NCI-H2196 (cell line): ENCODE measurements around the gene STKLD1.
A peak's percentile ranks its signal among the peaks of the same experiment; 100 is the strongest.

Experiments used
- DNase-seq: peaks from one replicate; lab custom pipeline; 2025; ENCODE audit not compliant: unreplicated experiment; lab: John Stamatoyannopoulos, UW

STKLD1 gene

DNA sequence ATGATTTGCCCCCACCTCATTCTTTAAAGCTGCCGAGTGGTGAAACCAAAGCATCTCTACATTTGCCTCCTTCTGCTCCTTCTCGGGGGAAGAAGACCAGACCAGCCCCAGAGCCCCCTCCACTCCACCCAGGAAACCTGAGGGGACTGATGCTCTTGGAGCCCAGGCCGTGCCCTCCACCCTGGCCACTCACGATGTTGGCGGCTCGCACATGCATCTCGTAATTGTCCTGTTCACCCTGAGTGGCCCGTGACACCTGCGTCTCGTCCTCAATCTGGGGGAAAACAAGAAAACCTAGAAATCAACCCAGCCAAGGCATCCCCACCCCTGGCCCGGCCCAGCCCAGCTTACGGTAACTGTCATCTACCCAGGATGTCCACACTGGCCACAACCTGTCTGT, 31.2 kb upstream of the STKLD1 start:
- DNase-seq: no peak

DNA sequence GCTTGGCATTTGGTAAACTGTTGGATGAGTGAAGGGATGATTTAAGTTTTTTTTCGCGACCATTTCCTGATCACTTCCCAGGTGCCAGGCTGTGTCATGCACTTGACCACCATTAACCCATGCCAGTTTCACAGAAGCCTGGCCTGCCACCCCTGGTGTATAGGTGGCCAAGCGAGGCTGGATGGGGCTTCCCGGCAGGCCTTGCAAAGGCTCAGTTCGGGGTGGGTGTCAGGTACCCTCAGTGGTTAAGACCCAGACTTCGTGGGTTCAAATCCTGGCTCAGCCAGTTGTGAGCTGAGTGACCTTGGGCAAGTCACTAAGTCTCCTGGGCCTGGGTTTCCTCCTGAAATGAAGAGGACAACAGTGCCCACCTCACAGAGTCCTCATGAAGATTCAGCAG, 30.6 kb upstream of the STKLD1 start:
- no peak for DNase-seq

DNA sequence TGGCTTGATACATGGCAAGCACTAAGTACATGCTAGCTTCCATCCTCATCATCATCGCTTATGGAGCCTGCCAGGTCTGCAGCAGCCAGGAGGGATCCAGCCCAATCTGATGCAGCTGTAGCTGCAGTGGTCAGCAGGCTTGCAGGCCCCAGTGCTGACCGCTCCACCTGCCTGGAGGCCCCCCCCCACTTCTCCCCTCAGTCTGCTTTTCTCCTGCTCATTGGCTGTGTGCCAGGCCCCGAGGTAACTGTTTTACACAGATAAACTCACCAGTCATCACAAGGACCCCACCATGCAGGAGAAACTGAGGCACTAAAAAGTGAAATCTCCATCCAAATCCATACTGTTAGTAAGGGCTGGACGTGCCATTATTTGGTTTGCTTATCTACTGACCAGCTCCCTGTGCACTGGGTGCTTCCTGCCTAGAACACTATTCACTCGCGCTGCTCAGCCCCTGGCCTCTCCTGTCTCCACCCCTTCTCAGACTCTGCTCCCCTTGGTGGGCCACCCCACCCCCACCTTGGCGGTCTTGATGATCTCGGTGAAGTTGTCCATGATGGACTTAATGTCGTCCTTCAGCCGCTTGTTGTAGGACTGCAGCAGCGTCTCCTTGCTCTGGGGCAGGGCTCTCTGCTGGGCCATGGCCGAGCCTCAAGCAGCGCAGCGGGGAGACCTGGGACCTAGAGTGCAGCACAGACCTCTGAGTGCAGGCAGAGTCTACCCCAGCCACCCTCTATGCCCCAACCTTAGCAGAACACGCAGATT, 30.0 kb upstream of the STKLD1 start:
- no peak for DNase-seq

DNA sequence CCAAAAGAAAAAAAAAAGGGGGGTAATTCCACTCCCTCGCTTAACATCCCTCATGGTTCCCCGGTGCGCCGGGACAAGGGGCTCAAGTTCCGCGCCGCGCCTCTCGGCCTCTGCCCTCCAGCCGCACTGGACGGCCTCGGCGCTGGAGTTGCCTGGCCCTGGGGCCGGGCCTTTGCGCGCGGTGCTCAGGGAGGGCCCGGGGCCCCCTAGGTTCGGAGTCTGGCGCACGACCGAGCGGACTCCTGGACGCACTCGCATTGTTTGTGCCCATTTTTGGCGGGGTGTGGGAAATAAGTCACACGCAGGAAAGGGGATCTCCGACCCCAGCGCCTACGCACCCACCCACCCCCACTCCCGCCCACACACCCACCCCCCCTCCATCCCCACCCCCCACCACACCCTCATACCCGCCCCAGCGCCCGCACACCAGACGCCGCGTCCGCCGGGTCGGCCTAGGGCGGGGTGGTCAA, 28.6 kb upstream of the STKLD1 start:
- DNase-seq: no peak

DNA sequence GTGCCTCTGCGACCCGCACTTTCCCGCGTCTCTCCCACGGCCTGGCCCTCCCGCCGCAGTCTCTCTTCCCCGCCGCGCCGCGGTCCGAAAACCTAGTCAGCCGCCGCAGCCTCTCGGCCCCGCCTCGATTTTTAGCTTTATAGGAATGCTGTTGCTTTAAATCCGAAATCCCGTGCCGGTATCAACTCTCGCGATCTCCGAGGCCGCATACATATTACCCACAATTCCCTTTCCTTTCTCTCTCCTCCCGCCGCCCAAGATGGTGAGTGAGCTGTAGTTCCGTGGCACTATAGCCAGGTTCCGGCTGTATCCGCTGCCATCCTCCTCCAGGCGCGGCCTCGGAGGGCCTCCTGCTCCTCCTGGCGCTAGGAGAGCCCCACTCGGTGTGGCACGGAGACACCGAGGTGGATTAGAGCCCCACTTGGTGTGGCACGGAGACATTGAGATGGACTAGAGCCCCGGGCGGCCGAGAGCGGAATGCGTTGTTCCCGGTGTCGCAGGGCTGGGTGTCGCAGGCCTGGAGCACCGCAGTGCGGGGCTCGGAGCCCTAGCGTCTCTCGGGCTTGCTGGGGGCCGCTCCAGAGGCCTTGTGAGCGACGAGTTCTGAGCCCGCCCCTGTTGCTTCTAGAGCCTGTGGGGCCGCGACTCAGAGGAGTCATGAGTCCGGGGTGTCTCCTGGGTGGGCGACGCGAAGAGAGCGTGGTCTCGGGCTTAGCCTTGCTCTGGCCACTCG, 28.0 kb upstream of the STKLD1 start, which contains the start of the genes MED22 and RPL7A:
Gene MED22 (minus strand): TSS at position 147 of the 733 bp plus-strand sequence. CDS start 1,469 bp downstream, outside the sequence.
Gene RPL7A (plus strand): TSS at position 234 of the 733 bp plus-strand sequence. CDS start 26 bp downstream, at position 260.
- DNase-seq: peak; percentile 89

DNA sequence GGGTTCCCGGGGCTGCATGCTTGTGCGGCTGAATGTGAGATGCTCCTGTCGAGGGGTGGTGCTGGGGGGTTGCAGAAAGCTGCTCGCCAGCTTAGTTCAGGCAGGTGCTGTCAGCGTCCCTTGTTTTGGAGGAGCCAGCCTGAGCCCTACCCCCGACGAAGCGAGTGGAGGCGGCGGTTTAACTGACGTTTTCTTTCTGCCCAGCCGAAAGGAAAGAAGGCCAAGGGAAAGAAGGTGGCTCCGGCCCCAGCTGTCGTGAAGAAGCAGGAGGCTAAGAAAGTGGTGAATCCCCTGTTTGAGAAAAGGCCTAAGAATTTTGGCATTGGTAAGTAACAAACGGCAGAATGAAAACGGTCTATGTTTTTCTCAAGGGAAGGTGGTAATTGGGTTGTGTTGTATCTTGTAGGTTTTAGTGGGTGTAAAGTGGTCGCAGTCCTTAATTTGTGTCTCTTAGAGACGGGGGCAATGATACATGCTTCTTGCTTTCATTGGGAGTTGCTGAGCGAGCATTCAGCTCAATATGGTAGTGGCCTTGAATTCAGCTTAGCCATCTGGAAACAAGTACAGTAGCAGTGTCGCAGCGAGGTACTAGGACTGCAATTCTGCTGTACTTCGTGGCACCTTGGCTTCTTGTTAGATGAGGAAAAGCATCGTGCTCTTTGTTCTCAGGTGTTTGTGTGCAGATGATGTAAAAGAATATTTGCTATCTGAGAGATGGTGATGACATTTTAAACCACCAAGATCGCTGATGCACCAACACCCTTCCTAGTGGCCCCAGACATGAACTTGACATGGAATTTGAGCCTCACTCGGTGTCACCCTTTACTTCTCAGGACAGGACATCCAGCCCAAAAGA, 27.2 kb upstream of the STKLD1 start:
- DNase-seq: no peak

DNA sequence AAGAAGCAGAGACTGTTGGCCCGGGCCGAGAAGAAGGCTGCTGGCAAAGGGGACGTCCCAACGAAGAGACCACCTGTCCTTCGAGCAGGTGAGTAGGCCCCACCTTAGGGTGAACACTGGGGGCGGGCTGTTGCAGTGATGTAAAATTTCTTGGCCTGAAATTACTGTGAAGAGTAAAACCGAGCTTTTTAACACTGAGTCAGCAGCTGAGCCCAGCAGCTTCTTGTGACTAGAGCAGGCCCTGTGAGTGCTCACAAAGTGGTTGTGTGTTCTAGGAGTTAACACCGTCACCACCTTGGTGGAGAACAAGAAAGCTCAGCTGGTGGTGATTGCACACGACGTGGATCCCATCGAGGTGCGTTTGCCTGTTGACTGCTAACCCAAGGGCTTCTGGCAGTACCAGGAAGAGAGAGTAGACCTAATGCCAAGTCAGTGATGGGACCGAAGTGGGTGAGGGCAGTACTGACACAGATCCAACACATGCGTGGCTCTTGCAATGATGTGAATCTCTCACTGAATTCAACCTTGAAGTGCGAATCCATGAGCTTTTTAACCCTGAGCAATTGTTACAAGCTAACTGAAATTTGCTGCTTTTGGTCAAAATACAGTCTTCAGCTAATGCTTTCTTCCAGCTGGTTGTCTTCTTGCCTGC, 26.1 kb upstream of the STKLD1 start:
- DNase-seq: no peak

DNA sequence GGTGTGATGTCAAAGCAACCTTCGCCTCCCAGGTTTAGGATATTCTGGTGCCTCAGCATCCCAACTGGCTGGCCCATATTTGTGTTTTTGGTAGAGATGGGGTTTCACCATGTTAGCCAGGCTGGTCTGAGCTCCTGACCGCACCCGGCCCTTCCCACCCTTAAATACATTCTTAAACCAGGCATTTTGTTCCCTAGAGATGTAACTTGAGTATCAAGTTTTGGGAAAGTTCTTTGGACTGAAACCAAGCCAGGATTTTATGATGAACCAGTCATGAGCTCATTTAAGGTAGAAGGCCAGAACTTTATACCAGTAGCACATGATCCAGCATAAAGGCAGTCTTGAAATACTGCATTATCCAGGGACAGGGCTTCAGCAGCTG, 24.6 kb upstream of the STKLD1 start:
- no peak for DNase-seq

- DNase-seq: no peak
Observed at GRCh38 chr9:133351908-133352634, 24.1 kb upstream of the STKLD1 start.

- DNase-seq: no peak
Observed at GRCh38 chr9:133352635-133353340, 23.4 kb upstream of the STKLD1 start.

DNA sequence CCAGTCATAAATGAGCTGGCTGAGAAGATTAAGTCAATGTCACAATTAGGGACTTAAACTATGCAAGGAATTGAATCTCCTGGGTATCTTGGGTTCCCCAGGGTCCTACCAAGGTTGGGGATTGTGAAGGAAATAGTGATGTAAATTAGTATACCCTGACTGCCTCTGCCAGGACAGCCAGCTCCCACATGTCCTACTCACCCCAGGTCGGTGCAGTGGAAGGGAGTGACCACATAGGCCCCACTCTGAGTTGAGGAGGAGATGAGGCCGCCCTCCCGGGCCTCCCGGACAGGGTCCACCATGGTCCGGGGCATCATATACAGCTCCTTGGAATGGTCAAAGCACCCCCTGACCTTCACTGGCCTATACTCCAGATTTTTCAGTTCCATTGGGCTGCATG, 22.6 kb upstream of the STKLD1 start:
- no peak for DNase-seq

DNA sequence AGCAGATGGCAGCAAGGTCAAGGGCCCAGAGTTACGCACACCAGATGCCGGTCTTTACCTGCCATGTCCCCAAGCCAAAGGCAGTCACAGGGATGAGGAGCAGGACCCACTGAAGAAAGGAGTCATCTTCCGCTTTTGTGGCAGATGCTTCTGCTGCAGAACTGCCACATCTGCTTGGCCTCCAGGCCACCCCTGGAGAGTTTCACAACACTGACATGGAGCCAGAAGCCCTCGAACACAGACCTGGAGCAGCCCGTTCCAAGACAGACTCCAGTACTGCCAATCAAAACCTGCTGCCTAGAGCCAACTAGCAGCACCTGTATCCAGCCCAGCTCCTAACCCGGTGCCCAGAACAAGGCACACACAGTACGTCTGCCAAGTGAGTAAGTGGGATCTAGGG, 21.4 kb upstream of the STKLD1 start:
- DNase-seq: no peak

GRCh38 chr9:133355881-133356357, 20.2 kb upstream of the STKLD1 start:
- no peak for DNase-seq

DNA sequence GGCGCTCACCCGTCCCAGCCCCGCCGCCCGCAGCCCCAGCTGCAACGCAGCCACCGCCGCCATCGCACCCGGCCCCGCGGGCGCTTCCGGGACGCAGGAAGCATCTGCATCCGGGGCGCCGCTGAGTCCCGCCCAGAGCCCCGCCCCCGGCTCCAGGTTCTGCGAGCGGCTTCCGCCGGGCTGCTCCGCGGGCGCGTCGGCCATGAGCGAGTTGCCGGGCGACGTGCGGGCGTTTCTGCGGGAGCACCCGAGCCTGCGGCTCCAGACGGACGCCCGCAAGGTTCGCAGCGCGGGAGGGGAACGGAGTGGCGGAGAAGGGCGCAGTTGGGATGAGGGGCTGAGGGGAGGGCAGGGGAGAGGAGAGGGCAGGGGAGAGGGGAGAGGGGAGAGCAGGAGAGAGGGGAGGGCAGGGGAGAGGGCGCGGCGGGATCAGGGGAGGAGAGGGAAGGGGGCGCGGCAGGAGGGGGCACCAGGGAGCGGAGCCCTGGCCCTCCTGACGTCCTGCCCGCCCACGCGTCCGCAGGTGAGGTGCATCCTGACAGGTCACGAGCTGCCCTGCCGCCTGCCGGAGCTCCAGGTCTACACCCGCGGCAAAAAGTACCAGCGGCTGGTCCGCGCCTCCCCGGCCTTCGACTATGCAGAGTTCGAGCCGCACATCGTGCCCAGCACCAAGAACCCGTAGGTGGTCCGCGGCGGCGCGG, 19.6 kb upstream of the STKLD1 start, which contains the start of the genes SURF1 and SURF2:
Gene SURF1 (minus strand): TSS at position 97 of the 701 bp plus-strand sequence. CDS start 34 bp downstream, at position 63.
Gene SURF2 (plus strand): TSS at position 160 of the 701 bp plus-strand sequence. CDS start 43 bp downstream, at position 203.
- DNase-seq: peak; percentile 88

DNA sequence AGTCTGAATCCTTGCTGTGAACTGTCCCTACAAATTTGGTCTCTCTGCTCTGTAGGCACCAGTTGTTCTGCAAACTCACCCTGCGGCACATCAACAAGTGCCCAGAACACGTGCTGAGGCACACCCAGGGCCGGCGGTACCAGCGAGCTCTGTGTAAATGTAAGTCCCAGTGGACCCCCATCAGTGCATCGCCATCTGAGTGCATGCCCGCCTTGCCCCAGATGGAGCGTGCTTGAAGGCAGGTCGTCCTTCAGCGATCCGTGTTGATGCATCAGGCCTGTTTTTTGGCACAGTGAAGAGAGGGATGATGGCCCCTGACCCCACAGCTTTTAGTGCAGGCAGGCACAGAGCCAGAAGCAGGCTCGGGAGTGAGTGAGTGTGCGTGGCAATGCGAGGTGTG, 18.5 kb upstream of the STKLD1 start:
- DNase-seq: no peak

GRCh38 chr9:133359399-133360175, 16.6 kb upstream of the STKLD1 start:
- peak; percentile 22 for DNase-seq
